Activated naive CD8-positive, alpha-beta T cell treated with anti-CD3 and anti-CD28 coated beads, Interleukin-2, amount 50 U/mL, for 24 hours (primary cell): Measurements from ENCODE around the gene NXPE2.

ENCODE experiments used
- ATAC-seq: fragments of 150-1000 bp; cut with Tn5 transposase; one replicate; pipeline ENCODE4 v1.10.0; 2021
- DNase-seq: peaks from one replicate; pipeline ENCODE4 v3.0.0; 2021
- H3K27ac Mint-ChIP-seq: one replicate; pipeline ENCODE4 v1.8.0; 2021; ENCODE audit warnings: mild to moderate bottlenecking, mixed read lengths
- H3K27me3 Mint-ChIP-seq: one replicate; pipeline ENCODE4 v1.8.0; 2021; ENCODE audit warnings: mixed read lengths
- H3K36me3 Mint-ChIP-seq: one replicate; pipeline ENCODE4 v1.8.0; 2021; ENCODE audit warnings: low read depth, mixed read lengths
- H3K4me1 Mint-ChIP-seq: one replicate; pipeline ENCODE4 v1.8.0; 2021; ENCODE audit warnings: mixed read lengths
- H3K4me3 Mint-ChIP-seq: one replicate; pipeline ENCODE4 v1.8.0; 2021; ENCODE audit warnings: mild to moderate bottlenecking, moderate library complexity, mixed read lengths
- H3K9me3 Mint-ChIP-seq: one replicate; pipeline ENCODE4 v1.8.0; 2021; ENCODE audit warnings: mixed read lengths

Gene NXPE2

DNA sequence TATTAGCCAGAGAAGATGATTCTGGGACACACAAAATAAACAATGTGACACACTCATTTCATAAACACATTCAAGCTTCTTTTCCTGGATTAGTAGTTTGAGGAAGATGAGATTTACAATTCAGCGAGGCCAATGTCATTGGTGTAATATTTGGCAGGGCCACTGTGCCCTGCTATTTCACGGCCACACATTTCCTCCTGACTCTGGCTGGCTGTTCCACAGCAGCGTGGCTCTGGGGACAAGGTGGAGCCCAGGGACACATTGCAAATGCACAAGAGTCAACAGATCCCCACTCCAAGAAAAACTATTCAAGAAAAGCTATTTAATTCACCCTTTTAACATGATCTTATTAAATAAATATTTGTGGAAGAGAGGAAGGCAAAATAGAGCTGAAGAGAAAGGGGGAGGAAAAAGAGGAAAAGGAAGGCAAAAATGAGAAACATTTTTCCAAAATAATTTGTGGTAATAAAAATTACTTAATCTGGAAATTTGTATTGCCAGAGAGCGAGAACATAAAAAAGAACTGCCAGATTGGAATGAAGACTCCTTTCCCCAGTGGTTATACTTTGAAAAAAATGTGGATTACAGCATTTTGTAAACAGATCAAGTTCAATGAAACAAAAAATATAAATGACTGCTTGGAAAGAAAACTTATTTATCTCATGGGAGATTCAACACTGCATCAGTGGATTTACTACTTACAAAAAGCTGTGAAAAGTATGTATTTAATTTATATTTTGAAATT is 27.1 kb downstream of the NXPE2 start:
- Mint-ChIP-seq H3K27me3 (peaks cover 2% of the 10 kb centered on the region), H3K27ac (no peak overlapping the region), H3K4me3 (no peak overlapping the region), H3K4me1 (no peaks in the 10 kb centered on the region), H3K9me3 (peaks cover 7% of the 10 kb centered on the region), H3K36me3 (no peaks in the 10 kb centered on the region)
- no peak for ATAC-seq
- no peak for DNase-seq

DNA sequence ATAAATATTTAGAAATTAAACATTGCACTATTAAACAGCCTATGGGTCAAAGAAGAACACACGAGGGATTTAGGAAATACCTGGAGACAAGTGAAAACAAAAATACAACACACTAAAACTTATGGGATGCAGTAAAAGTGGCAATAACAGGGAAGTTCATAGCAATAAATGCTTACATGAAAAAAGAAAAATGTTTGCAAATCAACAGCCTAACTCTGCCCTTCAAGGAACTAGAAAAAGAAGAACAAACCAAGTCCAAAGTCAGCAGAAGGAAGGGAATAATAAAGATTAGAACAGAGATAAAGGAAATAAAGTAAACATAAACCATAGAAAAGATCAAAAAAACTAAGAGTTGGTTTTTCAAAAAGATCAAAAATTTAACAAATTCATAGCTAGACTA is 31.6 kb downstream of the NXPE2 start:
- ATAC-seq (no peak), DNase-seq (no peak)
- no peaks in the 10 kb centered on the region for H3K4me1 Mint-ChIP-seq
- no peaks in the 10 kb centered on the region for H3K36me3 Mint-ChIP-seq
- peaks cover 13% of the 10 kb centered on the region for H3K9me3 Mint-ChIP-seq
- no peak overlapping the region for H3K4me3 Mint-ChIP-seq
- peaks cover 2% of the 10 kb centered on the region for H3K27me3 Mint-ChIP-seq
- H3K27ac Mint-ChIP-seq: no peak overlapping the region

DNA sequence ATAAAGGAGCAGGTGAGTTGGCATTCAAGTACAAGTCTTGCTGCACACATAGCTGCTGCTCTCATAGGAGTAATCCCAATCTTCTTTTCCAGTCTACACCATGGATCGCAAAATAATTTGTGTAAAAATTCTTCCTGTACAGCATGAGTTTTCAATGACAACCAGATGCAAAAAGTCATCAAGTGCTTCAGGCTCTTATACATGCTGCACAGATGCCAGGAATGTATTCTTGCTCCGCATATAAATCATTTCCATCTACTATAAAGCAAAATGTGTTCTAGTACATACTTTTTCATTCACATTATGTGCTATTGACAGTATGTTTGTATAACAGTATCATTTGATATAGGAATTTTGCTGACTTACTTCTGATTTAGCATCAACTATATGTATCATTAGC is 35.4 kb downstream of the NXPE2 start:
- no peak overlapping the region for H3K4me3 Mint-ChIP-seq
- H3K36me3 Mint-ChIP-seq: no peaks in the 10 kb centered on the region
- H3K4me1 Mint-ChIP-seq: no peaks in the 10 kb centered on the region
- no peak for ATAC-seq
- H3K27me3 Mint-ChIP-seq: no peaks in the 10 kb centered on the region
- H3K9me3 Mint-ChIP-seq: peaks cover 13% of the 10 kb centered on the region
- DNase-seq: no peak
- H3K27ac Mint-ChIP-seq: no peak overlapping the region

DNA sequence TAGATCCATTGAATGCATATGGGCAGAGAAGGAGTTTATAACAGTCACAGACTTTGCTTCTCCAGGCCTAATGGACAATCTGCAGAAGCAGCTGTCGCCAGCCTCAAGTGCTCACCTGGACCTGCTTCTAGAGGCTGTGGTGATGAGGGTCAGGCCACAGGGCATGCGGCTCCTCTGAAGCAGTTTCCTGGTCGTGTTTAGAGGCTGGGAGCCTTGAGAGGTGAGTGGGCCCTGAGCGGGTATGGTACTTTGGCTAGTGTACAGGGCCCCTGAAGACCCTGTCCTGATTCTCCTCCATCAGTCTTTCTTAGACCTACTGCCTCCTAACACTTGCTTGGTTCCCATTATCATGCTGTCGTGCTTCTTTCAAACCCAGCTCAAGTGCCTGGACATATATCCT is 41.2 kb downstream of the NXPE2 start:
- Mint-ChIP-seq H3K36me3 (no peaks in the 10 kb centered on the region), H3K4me1 (no peaks in the 10 kb centered on the region), H3K27ac (no peak overlapping the region), H3K27me3 (peaks cover 12% of the 10 kb centered on the region), H3K9me3 (no peaks in the 10 kb centered on the region), H3K4me3 (no peak overlapping the region)
- no peak for DNase-seq
- no peak for ATAC-seq

DNA sequence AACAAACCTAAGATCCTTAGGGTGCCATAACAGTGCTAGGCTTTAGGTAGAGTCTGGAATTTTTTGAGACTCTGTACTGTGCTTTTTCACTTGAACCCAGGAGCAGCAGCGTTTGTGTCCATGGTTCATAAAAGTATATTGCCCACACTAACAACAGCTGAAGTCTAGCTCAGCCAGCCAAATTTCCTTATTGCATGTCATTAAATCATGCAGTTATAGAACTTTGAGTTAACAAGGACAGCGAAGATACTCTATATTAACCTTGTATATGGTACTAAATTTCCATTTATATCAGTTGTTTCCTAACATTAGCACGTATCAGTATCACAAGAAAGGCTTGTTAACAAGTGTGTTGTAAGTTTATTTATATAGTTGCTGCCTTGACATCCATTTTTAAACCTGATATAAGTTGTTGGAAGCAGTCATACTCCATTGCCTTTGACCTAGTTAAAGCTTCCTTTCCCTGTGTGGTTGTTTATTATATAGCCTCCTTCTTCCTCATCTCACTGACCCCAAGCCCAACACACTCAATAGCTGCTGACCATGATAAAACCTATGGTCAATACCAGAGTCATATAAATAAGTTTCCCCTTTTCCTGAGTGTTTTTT is 46.7 kb downstream of the NXPE2 start:
- ATAC-seq (no peak), DNase-seq (no peak)
- Mint-ChIP-seq H3K27ac (no peak overlapping the region), H3K4me1 (no peaks in the 10 kb centered on the region), H3K27me3 (peaks cover 6% of the 10 kb centered on the region), H3K4me3 (no peak overlapping the region), H3K36me3 (no peaks in the 10 kb centered on the region), H3K9me3 (peaks cover 19% of the 10 kb centered on the region)

DNA sequence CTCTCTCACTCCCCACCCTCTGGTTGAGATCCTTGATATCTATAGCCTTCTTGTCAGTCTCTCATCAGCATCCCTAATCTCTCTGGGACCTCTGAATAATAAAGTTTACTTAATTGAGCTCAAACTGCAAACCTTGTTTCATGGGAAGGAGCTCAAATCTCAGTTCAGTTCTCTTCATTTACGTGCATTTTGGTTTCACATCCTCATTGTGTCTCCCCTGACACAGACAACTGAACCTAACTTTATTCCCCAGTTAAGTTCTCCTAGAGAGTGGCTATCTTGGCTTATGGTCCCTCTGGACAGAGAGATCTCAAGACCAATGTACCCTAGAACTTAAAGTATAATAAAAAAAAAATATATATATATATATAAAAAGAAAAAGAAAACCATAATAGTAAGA is 47.3 kb downstream of the NXPE2 start:
- ATAC-seq: no peak
- no peak overlapping the region for H3K4me3 Mint-ChIP-seq
- peaks cover 22% of the 10 kb centered on the region for H3K9me3 Mint-ChIP-seq
- no peak for DNase-seq
- H3K27me3 Mint-ChIP-seq: peaks cover 6% of the 10 kb centered on the region
- H3K36me3 Mint-ChIP-seq: no peaks in the 10 kb centered on the region
- no peak overlapping the region for H3K27ac Mint-ChIP-seq
- H3K4me1 Mint-ChIP-seq: no peaks in the 10 kb centered on the region

DNA sequence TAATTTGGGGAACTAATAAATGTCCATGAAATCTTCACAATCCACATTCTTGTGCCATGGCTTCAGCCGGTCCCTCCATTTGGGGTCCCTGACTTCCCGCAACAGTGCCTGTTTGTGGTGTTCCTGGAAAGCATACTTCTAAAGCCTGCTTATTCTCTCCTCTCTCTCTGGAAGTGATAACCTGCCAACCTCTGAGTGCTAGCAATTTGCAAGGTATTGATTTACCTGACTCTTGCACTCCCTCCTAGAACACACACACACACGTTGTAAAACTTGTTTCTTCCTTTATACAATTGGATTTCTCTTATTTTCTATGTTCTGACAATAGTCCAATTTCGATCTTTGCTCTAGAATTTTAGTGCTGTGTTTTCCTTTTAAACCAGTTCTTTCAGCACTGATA is 58.5 kb downstream of the NXPE2 start:
- Mint-ChIP-seq H3K4me3 (no peak overlapping the region), H3K27me3 (peaks cover 6% of the 10 kb centered on the region), H3K27ac (no peak overlapping the region), H3K4me1 (no peaks in the 10 kb centered on the region), H3K36me3 (no peaks in the 10 kb centered on the region), H3K9me3 (peaks cover 7% of the 10 kb centered on the region)
- ATAC-seq (no peak), DNase-seq (no peak)

DNA sequence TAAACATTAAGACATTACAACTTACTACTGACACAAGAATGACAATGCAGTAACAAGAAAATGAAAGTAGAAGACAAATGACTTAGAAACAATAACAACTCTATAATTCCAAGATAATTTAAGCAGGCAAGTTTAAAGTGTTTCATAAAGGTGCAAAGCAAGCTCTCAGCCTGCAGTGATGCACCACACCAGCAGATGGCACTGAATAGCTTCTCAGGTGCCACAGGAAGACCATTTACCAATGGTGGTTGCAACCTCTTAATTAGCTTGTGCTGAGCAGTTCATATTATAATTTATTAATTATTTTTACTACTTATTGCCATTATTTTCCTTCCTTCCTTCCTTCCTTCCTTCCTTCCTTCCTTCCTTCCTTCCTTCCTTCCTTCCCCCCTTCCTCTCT is 60.6 kb downstream of the NXPE2 start:
- no peak for ATAC-seq
- peaks cover 3% of the 10 kb centered on the region for H3K27me3 Mint-ChIP-seq
- H3K36me3 Mint-ChIP-seq: no peaks in the 10 kb centered on the region
- H3K9me3 Mint-ChIP-seq: peaks cover 7% of the 10 kb centered on the region
- no peaks in the 10 kb centered on the region for H3K4me1 Mint-ChIP-seq
- DNase-seq: peak; percentile 26
- H3K27ac Mint-ChIP-seq: no peak overlapping the region
- H3K4me3 Mint-ChIP-seq: no peak overlapping the region

DNA sequence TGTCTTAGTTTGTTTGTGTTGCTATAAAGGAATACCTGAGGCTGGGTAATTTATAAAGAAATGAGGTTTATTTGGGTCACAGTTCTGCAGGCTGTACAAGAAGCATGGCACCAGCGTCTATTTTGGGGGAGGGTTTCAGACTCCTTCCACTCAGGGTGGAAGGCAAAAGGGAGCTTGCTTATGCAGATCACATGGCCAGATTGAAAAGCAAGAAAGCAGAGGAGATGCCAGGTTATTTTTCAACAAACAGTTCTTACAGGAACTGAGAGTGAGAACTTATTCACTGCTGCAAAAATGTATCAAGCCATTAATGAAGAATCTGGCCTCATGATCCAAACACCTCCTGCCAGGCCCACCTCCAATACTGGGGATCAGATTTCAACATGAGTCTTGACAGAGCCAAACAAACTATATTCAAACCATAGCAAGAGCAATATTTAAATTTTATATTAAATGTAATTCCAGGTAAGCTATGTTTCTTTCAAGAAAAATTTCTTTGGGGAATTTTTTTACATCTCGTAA is 66.9 kb downstream of the NXPE2 start:
- no peak for ATAC-seq
- Mint-ChIP-seq H3K4me1 (no peaks in the 10 kb centered on the region), H3K4me3 (no peak overlapping the region), H3K27ac (no peak overlapping the region), H3K36me3 (no peaks in the 10 kb centered on the region), H3K27me3 (peaks cover 8% of the 10 kb centered on the region), H3K9me3 (peaks cover 7% of the 10 kb centered on the region)
- DNase-seq: no peak

DNA sequence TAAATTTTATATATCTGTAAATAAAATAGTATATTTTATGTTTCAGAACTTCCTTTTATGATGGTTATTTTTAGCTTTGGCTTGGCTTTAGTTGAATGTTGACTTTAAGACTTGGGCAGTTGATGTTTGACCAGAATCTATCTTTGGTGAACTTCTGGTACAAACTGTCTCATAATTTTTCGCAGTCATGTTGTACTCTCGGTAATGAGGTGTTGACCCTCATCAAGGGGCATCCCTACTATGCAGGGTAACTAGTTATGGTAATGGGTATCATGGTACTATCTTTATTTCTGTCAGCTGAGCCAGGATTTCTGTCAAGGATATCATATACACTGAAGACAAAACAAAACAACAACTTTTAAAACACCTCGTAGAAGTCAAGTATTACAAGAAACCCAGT is 67.7 kb downstream of the NXPE2 start:
- Mint-ChIP-seq H3K4me1 (no peaks in the 10 kb centered on the region), H3K36me3 (no peaks in the 10 kb centered on the region), H3K4me3 (no peak overlapping the region), H3K9me3 (peaks cover 5% of the 10 kb centered on the region), H3K27me3 (peaks cover 8% of the 10 kb centered on the region), H3K27ac (no peak overlapping the region)
- DNase-seq (no peak), ATAC-seq (no peak)
